Spleen (tissue), 11 donors: Measurements from ENCODE around the gene ERBB2. TPM values are rescaled to one million over a fixed set of nuclear protein-coding genes. Genes with fewer than 3 reads are reported as not detected.

Source experiments
- DNase-seq: peaks from one replicate; pipeline ENCODE4 v3.0.0-alpha.2; 2020
- H3K27ac ChIP-seq, 8 donors: fragments of 200-600 bp; sonication (generic) in 7 of 8; 1 replicate in 4 of 8; 2 replicates in 4 of 8; pipeline versions ENCODE4 v1.5.0 to v1.8.0; 2016 to 2021; ENCODE audit warnings: inconsistent platforms in 4 of 8, mild to moderate bottlenecking in 4 of 8, moderate library complexity in 1 of 8
- H3K27me3 ChIP-seq, 7 donors: fragments of 200-600 bp; sonication (generic) in 6 of 7; replicated peaks in 1 of 7; 1 replicate in 4 of 7; 2 replicates in 3 of 7; pipeline versions ENCODE4 v1.5.0 to v1.8.0; 2016 to 2021; ENCODE audit warnings: inconsistent platforms in 3 of 7, mild to moderate bottlenecking in 1 of 7
- H3K36me3 ChIP-seq, 6 donors: fragments of 200-600 bp; sonication (generic) in 5 of 6; 1 replicate in 4 of 6; 2 replicates in 2 of 6; pipeline versions ENCODE4 v1.5.0 to v1.8.0; 2016 to 2021; ENCODE audit warnings: inconsistent platforms in 2 of 6
- H3K4me1 ChIP-seq, 6 donors: fragments of 200-600 bp; sonication (generic) in 5 of 6; 1 replicate in 3 of 6; 2 replicates in 3 of 6; pipeline versions ENCODE4 v1.5.0 to v1.8.0; 2016 to 2021; ENCODE audit warnings: inconsistent platforms in 3 of 6
- H3K4me3 ChIP-seq, 8 donors: fragments of 200-600 bp; sonication (generic) in 7 of 8; 1 replicate in 4 of 8; 2 replicates in 4 of 8; pipeline versions ENCODE4 v1.5.0 to v1.8.0; 2016 to 2021; ENCODE audit warnings: inconsistent platforms in 4 of 8, mild to moderate bottlenecking in 4 of 8, moderate library complexity in 2 of 8
- H3K9me3 ChIP-seq, 8 donors: fragments of 200-600 bp; sonication (generic) in 7 of 8; 1 replicate in 4 of 8; 2 replicates in 4 of 8; pipeline versions ENCODE4 v1.5.0 to v1.8.0; 2016 to 2021; ENCODE audit warnings: inconsistent platforms in 4 of 8
- POLR2A ChIP-seq, 3 donors: fragments of 450-650 bp; IDR thresholded peaks; one replicate each; pipeline ENCODE4 v1.5.1; 2017; ENCODE audit warnings: antibody characterized with exemption in 3 of 3, mild to moderate bottlenecking in 1 of 3
- POLR2AphosphoS5 ChIP-seq, 3 donors: sonication (generic); formaldehyde crosslinking; IDR thresholded peaks; one replicate each; pipeline ENCODE4 v1.5.1; 2017; ENCODE audit warnings: antibody characterized with exemption in 3 of 3
- WGBS, 5 donors: extraction: QIAGEN DNeasy Blood & Tissue Kit in 3 of 5; methylation state at CpG; one replicate each; pipeline versions ENCODE4 v1.1.5 to v1.1.7; 2013 to 2018; 5-methylcytosine and 5-hydroxymethylcytosine counted together
- intact Hi-C: fragments of 100-400 bp; cut with DNase I; formaldehyde crosslinking; loops from one replicate; pipeline ENCODE4 v1.15.0; 2023; ENCODE audit warnings: low total_unique reads
- polyA plus RNA-seq, 3 donors: library from polyadenylated mRNA; stranded (reverse); fragments of 200-250 nt; gene quantifications; one replicate each; pipeline ENCODE4 v1.2.1, GENCODE V29; 2013
- total RNA-seq, 7 donors: library from RNA; depleted of rRNA in 3 of 7; stranded (reverse); fragments of >200 nt in 3 of 7; fragmentation: NEBNext Ultra II Directional in 4 of 7; extraction: Animal tissue kit (Norgen Biotek cat#: 25700) in 4 of 7; gene quantifications; one replicate each; pipeline versions ENCODE4 v1.1.0 to v1.2.1, GENCODE V29; 2016 to 2021
- TF ChIP-seq, protein P1 (sequence below), 11 experiments: fragments of 200-600 bp in 7 of 11; fragments of 450-650 bp in 4 of 11; sonication (generic) in 4 of 11; IDR thresholded peaks in 8 of 11; conservative IDR thresholded peaks in 3 of 11; 1 replicate in 7 of 11; 2 replicates in 4 of 11; pipeline versions ENCODE4 v1.4.0 to v1.8.0; 2016 to 2021; ENCODE audit warnings: antibody characterized with exemption in 11 of 11, inconsistent platforms in 4 of 11, mild to moderate bottlenecking in 1 of 11
- donor health status: healthy with polysubstance abuse.
- donor health status: DM: no; HTN: no; CAD: no; lungs with moderate emphysema.
- donor health status: DM: no; HTN: no; CAD: no.
- donor health status: Bipolar disorder and iron deficiency.
- donor health status: healthy.
- donor health status: DM: no; HTN: no; CAD: no.
- donor health status: DM: yes; HTN: yes; CAD: no.

Gene ERBB2
- total and polyA plus RNA-seq, 10 donors = 3.4 to 15.9 (median 10.2) TPM

GRCh38 chr17:39765175-39765574, 65.3 kb downstream of the ERBB2 start:
- Histone ChIP-seq H3K27me3 (no peaks in the 10 kb centered on the region), H3K27ac (peak overlapping the region in 4 of 8 donors; percentile 23 to 92 (median 56)), H3K4me3 (no peak overlapping the region), H3K9me3 (no peaks in the 10 kb centered on the region), H3K4me1 (peaks cover 16 to 100% (median 57%) of the 10 kb centered on the region in 6 donors), H3K36me3 (peaks cover 0 to 86% (median 30%) of the 10 kb centered on the region in 6 donors)
- no peak for DNase-seq
- WGBS, 5 donors = 38 to 64% (median 52%) methylated on average over 3 of the region's 3 CpGs
- intact Hi-C loops = no loop called here
- no peak for TF ChIP-seq POLR2AphosphoS5 (IDR thresholded peaks at IDR 0.05)
- TF ChIP-seq POLR2A (IDR thresholded peaks at IDR 0.05) = no peak
- TF ChIP-seq, protein P1, sequence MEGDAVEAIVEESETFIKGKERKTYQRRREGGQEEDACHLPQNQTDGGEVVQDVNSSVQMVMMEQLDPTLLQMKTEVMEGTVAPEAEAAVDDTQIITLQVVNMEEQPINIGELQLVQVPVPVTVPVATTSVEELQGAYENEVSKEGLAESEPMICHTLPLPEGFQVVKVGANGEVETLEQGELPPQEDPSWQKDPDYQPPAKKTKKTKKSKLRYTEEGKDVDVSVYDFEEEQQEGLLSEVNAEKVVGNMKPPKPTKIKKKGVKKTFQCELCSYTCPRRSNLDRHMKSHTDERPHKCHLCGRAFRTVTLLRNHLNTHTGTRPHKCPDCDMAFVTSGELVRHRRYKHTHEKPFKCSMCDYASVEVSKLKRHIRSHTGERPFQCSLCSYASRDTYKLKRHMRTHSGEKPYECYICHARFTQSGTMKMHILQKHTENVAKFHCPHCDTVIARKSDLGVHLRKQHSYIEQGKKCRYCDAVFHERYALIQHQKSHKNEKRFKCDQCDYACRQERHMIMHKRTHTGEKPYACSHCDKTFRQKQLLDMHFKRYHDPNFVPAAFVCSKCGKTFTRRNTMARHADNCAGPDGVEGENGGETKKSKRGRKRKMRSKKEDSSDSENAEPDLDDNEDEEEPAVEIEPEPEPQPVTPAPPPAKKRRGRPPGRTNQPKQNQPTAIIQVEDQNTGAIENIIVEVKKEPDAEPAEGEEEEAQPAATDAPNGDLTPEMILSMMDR (IDR thresholded peaks at IDR 0.05 in 8 of 11, conservative IDR thresholded peaks at IDR 0.05 in 3 of 11) = no peak

GRCh38 chr17:39765766-39766165, 65.9 kb downstream of the ERBB2 start:
- Histone ChIP-seq H3K9me3 (no peaks in the 10 kb centered on the region), H3K27me3 (no peaks in the 10 kb centered on the region), H3K27ac (peak overlapping the region in 3 of 8 donors; percentile 22 to 92 (median 88)), H3K4me1 (peaks cover 19 to 100% (median 63%) of the 10 kb centered on the region in 6 donors), H3K4me3 (peak overlapping the region in 1 of 8 donors; percentile 22), H3K36me3 (peaks cover 0 to 84% (median 30%) of the 10 kb centered on the region in 6 donors)
- no peak for DNase-seq
- TF ChIP-seq POLR2AphosphoS5 (IDR thresholded peaks at IDR 0.05) (peak in 2 of 3 donors; percentile 34 to 60), POLR2A (IDR thresholded peaks at IDR 0.05) (no peak)
- TF ChIP-seq, protein P1 (IDR thresholded peaks at IDR 0.05 in 8 of 11, conservative IDR thresholded peaks at IDR 0.05 in 3 of 11) = no peak
- intact Hi-C loops = no loop called here
- 87 to 92% (median 90%) methylated on average over 18 of the region's 18 CpGs for WGBS, 5 donors

- Histone ChIP-seq H3K9me3 (no peaks in the 10 kb centered on the region), H3K4me1 (peaks cover 33 to 100% (median 77%) of the 10 kb centered on the region in 6 donors), H3K36me3 (peaks cover 0 to 70% (median 28%) of the 10 kb centered on the region in 6 donors), H3K27me3 (no peaks in the 10 kb centered on the region), H3K27ac (peak overlapping the region in 6 of 8 donors; percentile 7 to 92 (median 86)), H3K4me3 (peak overlapping the region in 1 of 8 donors; percentile 22)
- no peak for TF ChIP-seq POLR2A (IDR thresholded peaks at IDR 0.05)
- TF ChIP-seq POLR2AphosphoS5 (IDR thresholded peaks at IDR 0.05) = peak in 1 of 3 donors; percentile 57
- DNase-seq = no peak
- 31 to 50% (median 49%) methylated on average over 3 of the region's 3 CpGs for WGBS, 5 donors
- intact Hi-C loops = no loop called here
Measured at GRCh38 chr17:39767147-39767546, 67.3 kb downstream of the ERBB2 start.

DNA sequence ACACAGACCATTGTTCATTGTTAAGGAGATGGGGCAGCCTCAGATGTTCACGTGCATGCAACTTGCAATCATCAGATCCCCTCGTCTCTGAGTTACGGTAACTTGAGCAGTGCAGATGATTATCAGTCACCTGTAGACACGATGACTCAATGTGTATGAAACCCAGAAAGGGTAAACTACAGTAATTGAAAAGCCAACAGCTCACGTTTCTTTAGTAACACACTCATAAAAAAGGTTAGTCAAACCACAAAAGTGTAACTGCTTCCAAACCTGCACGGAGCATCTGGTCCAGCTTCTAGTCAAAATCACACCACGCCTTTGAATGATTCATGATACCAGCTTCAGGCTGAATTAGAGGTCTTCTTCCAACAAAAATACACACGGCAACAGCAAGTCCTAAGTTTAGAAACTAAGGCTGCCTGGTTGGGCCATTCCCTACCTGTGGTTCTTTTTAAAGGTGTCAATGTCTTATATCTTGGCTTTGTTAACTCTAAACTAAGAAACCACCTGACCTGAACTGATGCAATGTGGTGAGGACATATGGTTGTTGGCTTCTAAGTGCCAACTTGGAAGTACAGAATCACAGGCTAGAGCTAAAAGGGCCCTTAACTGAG, 70.2 kb downstream of the ERBB2 start:
- Histone ChIP-seq H3K4me3 (peak overlapping the region in 1 of 8 donors; percentile 46), H3K9me3 (no peaks in the 10 kb centered on the region), H3K4me1 (peaks cover 34 to 100% (median 97%) of the 10 kb centered on the region in 6 donors), H3K36me3 (peaks cover 0 to 52% (median 12%) of the 10 kb centered on the region in 6 donors), H3K27ac (peak overlapping the region; percentile 2 to 92 (median 83)), H3K27me3 (no peaks in the 10 kb centered on the region)
- 48 to 64% (median 57%) methylated on average over 8 of the region's 8 CpGs for WGBS, 5 donors
- no peak for DNase-seq
- TF ChIP-seq, protein P1 (IDR thresholded peaks at IDR 0.05 in 8 of 11, conservative IDR thresholded peaks at IDR 0.05 in 3 of 11) = no peak
- TF ChIP-seq POLR2A (IDR thresholded peaks at IDR 0.05) (no peak), POLR2AphosphoS5 (IDR thresholded peaks at IDR 0.05) (peak in 1 of 3 donors; percentile 44)
- intact Hi-C loops = no loop called here
